Colonic mucosa (tissue), 4 donors: ENCODE data around the gene GDF10. TPM values are rescaled to one million over a fixed set of nuclear protein-coding genes. Genes with fewer than 3 reads are reported as not detected.
A peak's percentile ranks its signal among the peaks of the same experiment; 100 is the strongest.

Source experiments
- DNase-seq: peaks from one replicate; pipeline ENCODE4 v3.0.0-alpha.2; 2020
- H3K27ac ChIP-seq: fragments of 200-600 bp; one replicate; pipeline ENCODE4 v1.8.0; 2021
- H3K27me3 ChIP-seq: fragments of 200-600 bp; one replicate; pipeline ENCODE4 v1.8.0; 2021
- H3K36me3 ChIP-seq: fragments of 200-600 bp; one replicate; pipeline ENCODE4 v1.8.0; 2021
- H3K4me1 ChIP-seq: fragments of 200-600 bp; one replicate; pipeline ENCODE4 v1.8.0; 2021; ENCODE audit warnings: mild to moderate bottlenecking
- H3K4me3 ChIP-seq: fragments of 200-600 bp; one replicate; pipeline ENCODE4 v1.8.0; 2021
- H3K9ac ChIP-seq, 2 donors: one replicate each; pipeline ENCODE4 v1.7.0; 2013; ENCODE audit warnings: control low read depth in 2 of 2, low read depth in 2 of 2, low read length in 2 of 2
- H3K9me3 ChIP-seq: fragments of 200-600 bp; one replicate; pipeline ENCODE4 v1.8.0; 2021
- CTCF ChIP-seq: fragments of 200-600 bp; IDR thresholded peaks from one replicate; pipeline ENCODE4 v1.8.0; 2022; ENCODE audit warnings: antibody characterized with exemption, mild to moderate bottlenecking
- intact Hi-C: fragments of 100-400 bp; cut with DNase I; formaldehyde crosslinking; loops from one replicate; pipeline ENCODE4 v1.14.1; 2022
- total RNA-seq, 2 donors: library from RNA; stranded (reverse); fragmentation: NEBNext Ultra II Directional in 1 of 2; extraction: Animal tissue kit (Norgen Biotek cat#: 25700) in 1 of 2; gene quantifications; one replicate each; pipeline ENCODE4 v1.2.1, GENCODE V29; 2021
- donor health status: healthy.
- donor health status: DM: no; HTN: no; CAD: no.
- donor health status: DM: no; HTN: no; CAD: no.

Gene GDF10
- total RNA-seq, 2 donors from 2014 or later: 0.10 to 0.37 TPM

- H3K27me3 ChIP-seq: no peaks in the 10 kb centered on the region
- H3K9ac ChIP-seq: no peak overlapping the region
- intact Hi-C loops: no loop called here
- no peak for TF ChIP-seq CTCF
- H3K4me3 ChIP-seq: no peak overlapping the region
- DNase-seq: no peak
- no peaks in the 10 kb centered on the region for H3K36me3 ChIP-seq
- H3K4me1 ChIP-seq: peaks cover 6% of the 10 kb centered on the region
- H3K27ac ChIP-seq: peak overlapping the region; percentile 71
- no peaks in the 10 kb centered on the region for H3K9me3 ChIP-seq
Observed at GRCh38 chr10:47330366-47330765, 30.4 kb downstream of the GDF10 start.

- H3K27me3 ChIP-seq: no peaks in the 10 kb centered on the region
- peaks cover 6% of the 10 kb centered on the region for H3K4me1 ChIP-seq
- H3K9ac ChIP-seq: no peak overlapping the region
- no peaks in the 10 kb centered on the region for H3K9me3 ChIP-seq
- peak; percentile 94 for DNase-seq
- no peaks in the 10 kb centered on the region for H3K36me3 ChIP-seq
- peak overlapping the region; percentile 71 for H3K27ac ChIP-seq
- intact Hi-C loops: no loop called here
- no peak overlapping the region for H3K4me3 ChIP-seq
- TF ChIP-seq CTCF: no peak
Observed at GRCh38 chr10:47330804-47331203, 30.8 kb downstream of the GDF10 start.

- Histone ChIP-seq H3K9me3 (no peaks in the 10 kb centered on the region), H3K27ac (no peak overlapping the region)
- intact Hi-C loops: no loop called here
Observed at GRCh38 chr10:47331491-47331890, 31.5 kb downstream of the GDF10 start.

GRCh38 chr10:47331954-47332353 is 32.0 kb downstream of the GDF10 start:
- H3K4me3 ChIP-seq: no peak overlapping the region
- intact Hi-C loops: no loop called here
- H3K9me3 ChIP-seq: no peaks in the 10 kb centered on the region
- peaks cover 6% of the 10 kb centered on the region for H3K4me1 ChIP-seq
- no peaks in the 10 kb centered on the region for H3K27me3 ChIP-seq
- H3K27ac ChIP-seq: no peak overlapping the region
- no peak for TF ChIP-seq CTCF
- no peak overlapping the region for H3K9ac ChIP-seq
- DNase-seq: no peak
- H3K36me3 ChIP-seq: no peaks in the 10 kb centered on the region

More at GRCh38 chr10:47331491-47331890, 31.5 kb downstream of the GDF10 start:
- no peak overlapping the region for H3K4me3 ChIP-seq
- DNase-seq: no peak
- H3K36me3 ChIP-seq: no peaks in the 10 kb centered on the region
- H3K4me1 ChIP-seq: peaks cover 6% of the 10 kb centered on the region
- H3K27me3 ChIP-seq: no peaks in the 10 kb centered on the region
- TF ChIP-seq CTCF: no peak
- no peak overlapping the region for H3K9ac ChIP-seq

- H3K27ac ChIP-seq: no peak overlapping the region
- TF ChIP-seq CTCF: no peak
- H3K4me3 ChIP-seq: no peak overlapping the region
- DNase-seq: no peak
- intact Hi-C loops: no loop called here
- no peak overlapping the region for H3K9ac ChIP-seq
- H3K36me3 ChIP-seq: no peaks in the 10 kb centered on the region
- no peaks in the 10 kb centered on the region for H3K9me3 ChIP-seq
- peaks cover 6% of the 10 kb centered on the region for H3K4me1 ChIP-seq
- no peaks in the 10 kb centered on the region for H3K27me3 ChIP-seq
Observed at GRCh38 chr10:47332371-47332770, 32.4 kb downstream of the GDF10 start.

- no peaks in the 10 kb centered on the region for H3K9me3 ChIP-seq
- H3K36me3 ChIP-seq: no peaks in the 10 kb centered on the region
- no peak for TF ChIP-seq CTCF
- H3K4me3 ChIP-seq: no peak overlapping the region
- no peak for DNase-seq
- intact Hi-C loops: no loop called here
- H3K4me1 ChIP-seq: peaks cover 6% of the 10 kb centered on the region
- no peak overlapping the region for H3K27ac ChIP-seq
- H3K27me3 ChIP-seq: no peaks in the 10 kb centered on the region
- H3K9ac ChIP-seq: no peak overlapping the region
Observed at GRCh38 chr10:47332946-47333345, 32.9 kb downstream of the GDF10 start.
